NCI-H774 (cell line): ENCODE results near the gene INTS15.
"Not testable (repeated sequence)": the region's sequence is repeated elsewhere in the genome, so short reads cannot be mapped to it uniquely, and the experiment has no call there.

ENCODE experiments used
- DNase-seq: peaks from one replicate; lab custom pipeline; 2025; lab: John Stamatoyannopoulos, UW

Gene INTS15

DNA sequence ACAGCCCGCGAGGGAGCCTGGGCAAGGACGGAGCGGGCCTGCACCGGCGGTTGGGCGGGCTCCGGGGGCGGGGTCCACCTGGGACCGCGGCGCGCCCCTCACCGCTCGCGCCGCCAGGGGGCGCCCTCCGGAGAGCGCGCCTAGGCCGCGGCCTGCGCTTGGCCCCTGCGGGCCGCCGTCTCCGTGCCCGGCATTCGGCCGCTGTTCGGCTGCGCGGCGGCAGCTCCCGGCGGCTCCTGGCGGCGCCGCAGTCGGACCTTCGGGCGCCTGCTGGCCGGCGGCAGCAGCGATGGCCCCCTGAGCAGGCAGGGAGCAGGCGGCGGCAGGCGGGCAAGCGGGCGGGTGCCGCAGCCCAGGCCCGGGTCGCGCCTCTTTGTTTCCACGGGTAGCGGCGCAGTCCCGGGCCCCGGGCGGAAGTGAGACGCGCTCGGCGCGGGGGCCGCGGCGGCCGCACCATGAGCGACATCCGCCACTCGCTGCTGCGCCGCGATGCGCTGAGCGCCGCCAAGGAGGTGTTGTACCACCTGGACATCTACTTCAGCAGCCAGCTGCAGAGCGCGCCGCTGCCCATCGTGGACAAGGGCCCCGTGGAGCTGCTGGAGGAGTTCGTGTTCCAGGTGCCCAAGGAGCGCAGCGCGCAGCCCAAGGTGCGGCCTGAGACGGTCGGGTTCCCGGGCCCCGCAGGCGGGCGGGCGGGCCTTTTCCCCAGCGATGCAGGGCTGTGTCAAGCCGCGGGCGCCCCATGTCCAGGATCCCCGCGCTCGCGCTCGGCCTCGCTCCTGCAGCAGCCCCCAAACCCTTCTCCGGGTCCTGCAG is at the start of gene INTS15:
TSS of gene INTS15 (plus strand) at position 193 of the 816 bp plus-strand sequence. CDS start at position 456, 263 bp downstream.
- DNase-seq = peak; percentile 78

DNA sequence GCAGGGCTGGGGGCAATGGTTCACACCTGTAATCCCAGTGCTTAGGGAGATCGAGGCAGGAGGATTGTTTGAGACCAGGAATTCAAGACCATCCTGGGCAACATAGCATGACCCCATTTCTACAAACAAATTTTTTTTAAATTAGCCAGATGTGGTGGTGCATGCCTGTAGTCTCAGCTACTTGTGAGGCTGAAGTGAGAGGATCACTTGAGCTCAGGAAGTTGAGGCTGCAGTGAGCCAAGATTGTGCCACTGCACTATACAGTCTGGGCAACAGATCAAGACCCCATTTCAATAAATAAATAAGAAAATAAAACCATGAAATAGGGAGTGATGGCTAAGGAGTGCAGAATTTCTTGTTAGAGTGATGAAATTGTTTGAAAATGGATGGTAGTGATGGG is 47.5 kb upstream of the INTS15 start:
- no peak for DNase-seq

DNA sequence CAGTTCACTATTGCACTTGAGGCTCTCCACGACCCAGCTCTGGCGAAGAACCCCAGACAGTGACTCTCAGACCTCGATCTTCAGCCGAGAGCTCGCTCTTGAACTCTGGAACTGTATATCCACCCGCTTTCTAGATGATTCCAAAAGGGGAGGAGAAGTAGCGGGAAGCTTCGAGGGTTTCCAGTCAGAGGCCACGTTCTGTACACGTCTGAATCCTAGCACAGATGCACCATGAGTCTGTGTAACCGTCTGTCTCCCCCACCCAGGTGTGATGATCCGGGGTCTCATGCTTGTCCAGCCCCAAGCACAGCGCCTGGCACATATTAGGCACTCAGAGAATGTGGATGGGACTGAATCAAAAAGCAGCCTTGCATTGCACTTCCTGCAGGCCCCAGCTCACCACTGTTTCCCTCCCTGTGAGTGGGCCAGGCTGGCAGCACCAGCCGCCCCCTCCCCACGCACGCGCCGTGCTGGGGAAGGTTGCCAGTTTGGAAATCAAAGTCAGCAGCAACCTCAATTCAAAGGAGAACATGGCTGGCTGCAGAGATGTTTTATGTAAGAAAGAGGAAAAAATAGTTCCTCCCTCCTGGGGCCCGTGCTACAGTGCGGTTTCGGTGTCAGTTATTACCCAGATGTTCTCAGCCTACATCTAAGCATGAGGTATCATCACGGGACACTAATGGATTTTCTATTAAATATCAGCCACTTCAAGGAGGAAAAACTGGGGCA is 44.3 kb upstream of the INTS15 start:
- DNase-seq = no peak

DNA sequence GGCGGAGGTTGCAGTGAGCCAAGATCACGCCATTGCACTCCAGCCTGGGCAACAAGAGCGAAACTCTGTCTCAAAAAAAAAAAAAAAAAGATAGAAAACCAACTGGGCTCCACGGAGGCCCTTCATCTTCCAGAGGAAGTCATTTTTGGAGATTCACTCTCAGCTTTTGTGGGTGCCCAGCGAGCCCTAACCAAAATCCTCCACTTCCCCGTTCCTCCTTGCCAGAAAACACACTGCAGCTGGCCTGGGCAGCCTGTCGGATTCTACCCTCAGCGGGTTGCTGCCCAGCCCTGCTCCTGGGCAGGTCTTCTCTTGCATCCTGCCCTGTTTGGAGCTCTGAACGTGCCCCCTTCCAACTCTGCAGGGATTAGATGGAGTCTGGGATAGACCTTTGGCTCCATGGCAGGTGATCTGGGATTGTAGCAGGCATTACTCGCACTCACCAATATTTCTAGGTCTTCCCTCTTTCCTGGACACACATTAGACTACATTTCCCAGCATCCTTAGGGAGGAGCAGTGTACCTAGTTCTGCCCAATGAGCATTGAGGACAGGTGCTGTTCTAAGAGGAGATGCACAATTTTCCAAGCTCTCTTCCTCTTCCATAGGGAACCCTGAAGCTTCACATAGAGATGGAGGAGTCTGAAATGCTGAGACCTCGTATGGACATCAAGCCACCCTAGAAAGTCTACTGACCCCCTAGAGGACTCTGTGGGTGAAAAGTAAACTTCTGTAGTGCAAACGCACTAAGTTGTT is 43.1 kb upstream of the INTS15 start:
- no peak for DNase-seq

DNA sequence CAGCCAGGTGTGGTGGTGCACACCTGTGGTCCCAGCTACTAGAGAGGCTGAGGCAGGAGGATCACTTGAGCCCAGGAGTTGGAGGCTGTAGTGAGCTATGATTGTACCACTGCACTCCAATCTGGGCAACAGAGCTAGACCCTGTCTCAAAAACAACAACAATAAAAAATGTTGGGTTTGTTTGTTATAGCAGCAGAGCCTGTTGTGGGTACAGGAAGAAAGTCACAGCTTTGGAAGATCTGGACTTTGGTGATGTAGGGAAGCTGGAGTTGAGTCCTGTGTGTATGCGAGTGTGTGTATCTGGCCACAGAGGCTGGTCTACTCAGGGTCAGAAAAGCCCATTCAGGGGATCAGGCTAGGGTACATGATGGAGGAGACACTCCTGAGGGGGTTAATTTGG is 42.4 kb upstream of the INTS15 start:
- no peak for DNase-seq

DNA sequence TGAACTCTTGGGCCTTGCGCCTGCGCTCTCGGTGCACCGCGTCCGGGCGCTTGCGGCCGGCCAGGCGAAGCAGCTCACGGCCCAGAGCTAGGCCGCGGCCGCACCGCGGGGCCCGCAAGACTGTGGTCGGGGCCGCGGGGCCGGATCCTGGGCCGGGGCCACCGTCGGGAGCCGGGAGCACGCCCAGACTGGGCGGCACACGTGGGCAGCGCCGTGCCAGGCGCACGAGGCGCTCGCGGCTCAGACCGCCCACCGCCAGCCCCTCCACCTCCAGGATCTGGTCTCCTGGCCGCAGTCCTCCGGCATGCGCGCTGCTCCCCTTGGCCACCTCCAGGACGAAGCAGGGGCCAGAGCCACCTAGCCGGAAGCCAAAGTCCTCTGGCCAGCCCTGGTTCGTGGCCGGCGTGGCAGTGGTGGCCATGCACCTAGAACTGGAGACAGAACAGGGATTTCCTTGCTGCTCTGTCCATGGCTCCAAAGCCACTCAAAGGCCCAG is 38.8 kb upstream of the INTS15 start, which contains the start of gene GRID2IP:
TSS of gene GRID2IP (minus strand) at position 446 of the 496 bp plus-strand sequence. CDS start at position 421, 25 bp downstream.
- no peak for DNase-seq

DNA sequence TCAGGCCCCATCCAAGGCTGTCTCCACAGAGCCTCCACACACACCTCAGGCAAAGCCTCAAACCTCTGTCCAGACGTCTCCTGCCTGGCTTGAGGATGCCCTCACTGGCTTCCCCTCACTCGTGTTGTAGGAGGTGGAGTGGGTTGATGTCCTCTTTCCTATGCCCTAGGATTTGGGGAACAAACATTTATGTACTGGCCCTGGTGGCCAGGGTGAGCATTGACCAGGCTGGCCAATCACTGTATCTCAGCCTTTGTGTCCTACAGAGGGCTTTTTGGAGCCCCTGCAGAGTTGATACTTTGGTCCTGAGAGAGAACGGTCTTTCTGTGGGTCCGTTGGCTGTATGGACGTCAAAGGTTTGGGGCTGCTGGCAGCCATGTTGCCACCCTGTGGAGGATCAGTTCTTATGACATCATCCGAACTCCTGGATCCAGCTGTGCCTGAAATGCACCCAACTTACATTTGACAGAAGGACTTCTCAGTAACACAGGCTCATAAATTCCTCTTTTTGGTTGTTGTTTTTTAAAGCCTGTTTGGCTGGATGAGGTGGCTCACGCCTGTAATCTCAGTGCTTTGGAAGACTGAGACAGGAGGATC is 36.3 kb upstream of the INTS15 start:
- no peak for DNase-seq

DNA sequence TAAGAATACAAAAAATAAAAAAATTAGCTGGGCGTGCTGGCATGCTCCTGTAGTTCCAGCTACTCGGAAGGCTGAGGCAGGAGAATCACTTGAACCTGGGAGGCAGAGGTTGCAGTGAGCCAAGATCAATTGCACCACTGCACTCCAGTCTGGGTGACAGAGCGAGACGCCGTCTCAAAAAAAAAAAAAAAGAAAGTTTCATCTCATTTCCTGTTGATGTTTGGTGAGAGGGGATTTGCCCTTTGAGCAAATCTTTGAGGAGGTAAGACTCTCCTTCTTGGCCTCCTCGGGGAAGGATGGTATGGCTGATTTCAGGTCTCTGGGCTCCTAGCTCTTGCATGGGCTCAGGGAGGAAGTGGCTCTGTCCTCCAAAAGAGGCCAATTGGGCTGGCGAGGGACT is 35.0 kb upstream of the INTS15 start:
- DNase-seq = no peak

DNA sequence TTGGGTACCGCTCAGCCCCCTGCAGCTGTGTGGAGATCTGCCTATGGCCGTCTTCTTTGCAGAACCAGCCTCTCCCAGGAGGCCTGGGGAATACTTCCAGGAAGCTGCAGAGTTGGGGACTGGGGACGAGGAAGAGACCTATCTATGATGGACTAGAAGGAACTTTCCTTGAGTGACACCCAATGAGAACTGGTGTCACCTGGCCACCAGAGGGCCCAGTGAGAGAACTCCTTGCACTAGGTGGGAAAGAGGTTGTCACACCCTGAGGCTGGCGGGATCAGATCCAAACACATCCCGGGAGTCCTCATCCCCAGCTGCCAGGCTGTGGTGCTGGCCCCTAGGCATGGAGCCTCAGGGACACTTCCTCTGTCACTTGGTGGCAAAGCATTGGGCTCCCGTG is 33.6 kb upstream of the INTS15 start:
- DNase-seq = no peak

DNA sequence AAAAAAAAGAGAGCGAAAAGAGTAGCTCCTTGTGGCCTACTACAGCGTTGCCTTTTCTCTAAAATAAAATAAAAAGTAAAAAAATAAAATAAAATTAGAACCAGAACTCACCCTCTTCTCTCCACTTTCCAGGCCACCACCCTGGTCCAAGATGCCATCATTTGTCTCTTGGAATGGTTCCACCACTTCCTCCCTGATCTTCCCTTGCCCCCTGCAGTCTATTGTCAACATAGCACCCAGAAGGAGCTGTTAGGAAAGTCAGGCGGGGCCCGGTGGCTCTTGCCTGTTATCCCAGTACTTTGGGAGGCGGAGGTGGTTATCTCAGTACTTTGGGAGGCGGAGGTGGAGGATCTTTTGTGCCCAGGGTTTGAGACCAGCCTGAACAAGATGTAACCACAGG is 31.0 kb upstream of the INTS15 start:
- no peak for DNase-seq

DNA sequence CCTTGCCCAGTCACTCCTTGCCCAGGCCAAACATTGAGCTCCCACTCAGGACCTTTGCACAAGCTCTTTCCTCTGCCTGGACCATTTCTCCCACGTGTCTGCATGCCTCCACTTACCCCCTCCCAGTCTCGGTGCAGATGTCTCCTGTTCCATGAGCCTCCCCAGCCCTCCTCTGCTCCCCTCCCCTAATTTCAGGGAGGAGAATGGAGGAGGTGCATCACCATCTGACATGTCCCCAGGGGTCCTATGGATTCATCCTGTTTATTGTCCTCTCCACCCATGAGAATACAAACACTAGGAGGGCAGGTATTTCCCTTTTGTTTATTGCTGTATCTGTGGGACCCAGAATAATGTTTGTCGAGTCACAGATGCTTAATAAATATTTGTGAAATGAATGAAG is 29.9 kb upstream of the INTS15 start:
- DNase-seq = no peak

DNA sequence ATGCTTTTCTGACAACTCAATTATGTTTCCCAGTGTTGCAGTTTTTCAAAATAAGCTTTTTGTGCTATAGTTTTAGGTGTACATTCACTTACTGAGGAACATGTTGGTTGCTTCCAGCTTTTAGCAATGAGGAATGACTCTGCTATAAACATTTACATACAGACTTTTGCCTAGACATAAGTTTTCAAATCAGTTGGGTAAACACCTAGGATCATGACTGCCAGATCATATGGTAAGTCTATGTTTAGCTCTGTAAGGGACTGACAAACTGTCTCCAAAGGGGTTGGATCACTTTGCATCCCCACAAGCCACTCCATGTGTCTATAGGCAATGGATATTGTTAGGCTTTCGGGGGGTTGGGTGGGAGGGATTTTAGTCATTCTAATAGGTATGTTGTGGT is 27.7 kb upstream of the INTS15 start:
- DNase-seq = no peak

DNA sequence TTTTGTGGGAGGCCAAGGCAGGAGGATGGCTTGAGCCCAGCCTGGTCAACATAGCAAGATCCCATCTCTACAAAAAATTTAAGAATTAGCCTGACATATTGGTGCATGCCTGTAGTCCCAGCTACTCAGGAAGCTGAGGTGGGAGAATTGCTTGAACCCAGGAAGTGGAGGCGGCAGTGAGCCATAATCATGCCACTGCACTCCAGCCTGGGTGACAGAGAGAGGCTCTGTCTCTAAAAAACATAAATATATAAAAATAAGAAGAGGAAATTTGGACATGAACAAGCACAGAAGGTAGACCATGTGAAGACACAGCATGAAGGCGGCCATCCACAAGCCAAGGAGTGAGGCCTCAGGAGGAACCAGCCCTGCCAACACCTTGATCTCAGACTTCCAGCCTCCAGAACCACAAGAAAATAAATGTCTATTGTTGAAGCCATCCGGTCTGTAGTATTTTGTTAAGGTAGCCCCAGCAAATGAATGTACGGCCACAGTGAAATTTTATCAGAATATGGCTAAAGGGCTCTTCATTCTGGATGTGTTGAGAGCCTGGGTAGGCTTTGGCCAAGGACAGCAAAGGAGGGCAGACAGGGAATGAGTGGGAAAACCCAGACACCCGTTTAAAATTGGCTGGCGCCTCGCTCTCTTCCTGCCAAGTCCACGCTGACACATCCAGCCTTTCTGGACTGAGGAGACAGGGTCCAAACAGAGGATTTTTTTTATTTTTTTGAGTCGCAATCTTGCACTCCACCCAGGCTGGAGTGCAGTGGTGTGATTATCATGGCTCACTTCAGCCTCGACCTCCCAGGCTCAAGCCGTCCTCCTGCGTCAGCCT is 25.7 kb upstream of the INTS15 start:
- no peak for DNase-seq

DNA sequence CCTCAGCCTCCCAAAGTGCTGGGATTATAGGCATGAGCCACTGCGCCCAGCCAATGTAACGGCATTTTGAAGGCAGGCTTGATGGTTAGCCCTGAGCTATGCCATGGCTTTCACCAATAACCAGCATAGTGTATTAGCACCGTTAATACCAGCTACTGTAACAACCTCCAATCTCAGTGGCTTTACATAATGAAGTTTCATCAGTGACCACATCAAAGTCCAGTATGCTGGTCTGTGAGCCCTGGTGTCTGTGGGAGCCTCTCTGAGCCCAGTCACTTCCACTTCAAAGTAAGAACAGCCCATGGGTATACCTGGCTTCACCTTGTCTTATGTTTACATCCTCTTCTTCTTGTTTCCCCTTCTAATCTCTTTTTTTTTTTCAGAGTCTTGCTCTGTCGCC is 24.2 kb upstream of the INTS15 start:
- no peak for DNase-seq

DNA sequence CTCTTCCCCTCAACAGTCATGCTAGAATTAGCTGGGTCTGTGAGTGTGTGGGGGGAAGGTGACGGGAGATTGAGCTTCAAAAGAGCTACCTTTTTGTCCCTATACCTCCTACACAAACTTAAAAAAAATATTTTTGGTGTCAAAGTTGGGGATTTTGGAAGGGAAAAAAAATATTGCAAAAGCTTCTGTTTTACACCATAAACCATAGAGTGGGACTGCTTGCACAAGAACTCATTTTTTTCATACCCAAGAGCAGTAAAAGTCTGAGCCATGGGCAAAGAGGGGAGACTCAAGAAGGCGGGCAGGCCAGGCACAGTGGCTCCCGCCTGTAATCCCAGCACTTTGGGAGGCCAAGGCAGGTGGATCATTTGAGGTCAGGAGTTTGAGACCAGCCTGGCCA is 21.9 kb upstream of the INTS15 start:
- DNase-seq = no peak

DNA sequence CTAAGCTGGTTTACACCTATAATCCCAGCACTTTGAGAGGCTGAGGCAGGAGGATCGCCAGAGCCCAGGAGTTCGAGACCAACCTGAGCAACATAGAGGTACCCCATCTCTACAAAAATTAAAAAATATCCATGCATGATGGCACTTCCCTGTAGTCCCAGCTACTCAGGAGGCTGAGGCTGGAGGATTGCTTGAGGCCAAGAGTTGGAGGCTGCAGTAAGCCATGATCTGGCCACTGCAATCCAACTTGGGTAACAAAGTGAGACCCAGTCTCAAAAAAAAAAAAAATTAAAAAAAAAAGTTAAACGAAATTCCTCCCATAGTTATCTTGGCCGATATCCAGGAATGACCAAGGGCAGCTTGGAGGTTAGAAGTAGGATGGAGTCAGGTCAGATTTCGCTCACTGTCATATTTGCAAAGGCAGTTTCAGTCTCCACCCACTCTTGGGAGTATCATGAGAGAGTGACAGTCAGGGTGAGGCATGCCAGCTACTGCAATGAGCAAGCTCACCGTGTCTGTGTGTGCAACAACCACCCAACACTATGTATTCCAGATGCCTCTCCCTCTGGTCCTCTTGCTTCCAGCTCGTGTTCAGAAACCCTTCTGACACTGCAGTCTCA is 18.6 kb upstream of the INTS15 start:
- DNase-seq = no peak

DNA sequence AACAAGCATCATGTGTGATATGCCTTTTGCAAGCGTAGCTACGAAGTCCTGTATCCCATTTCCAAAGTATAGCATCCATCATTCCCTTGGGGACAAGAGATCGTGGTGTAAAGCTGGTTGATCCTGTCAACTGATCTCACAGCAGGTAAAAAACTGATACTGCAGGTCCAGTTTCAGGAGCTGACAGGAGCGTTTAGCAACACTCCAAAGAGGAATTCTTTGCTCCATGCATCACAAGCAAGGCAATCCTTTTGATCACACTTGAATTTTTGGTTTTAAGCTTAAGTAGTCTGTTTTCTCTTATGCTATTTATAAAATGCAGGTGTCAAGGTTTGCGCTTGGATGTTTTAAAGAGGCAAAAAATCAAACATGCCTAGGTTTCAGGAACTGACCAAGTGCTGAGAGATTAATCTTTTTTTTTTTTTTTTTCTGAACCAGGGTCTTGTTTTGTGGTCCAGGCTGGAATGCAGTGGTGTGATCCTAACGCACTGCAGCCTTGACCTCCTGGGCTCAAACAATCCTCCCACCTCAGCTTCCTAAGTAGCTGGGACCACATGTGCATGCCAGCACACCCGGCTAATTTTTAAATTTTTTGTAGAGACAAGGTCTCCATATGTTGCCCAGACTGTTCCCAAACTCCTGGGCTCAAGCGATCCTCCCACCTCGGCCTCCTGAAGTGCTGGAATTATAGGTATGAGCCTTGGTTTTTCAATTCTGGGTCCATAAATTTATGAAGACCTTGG is 14.4 kb upstream of the INTS15 start:
- DNase-seq = no peak

DNA sequence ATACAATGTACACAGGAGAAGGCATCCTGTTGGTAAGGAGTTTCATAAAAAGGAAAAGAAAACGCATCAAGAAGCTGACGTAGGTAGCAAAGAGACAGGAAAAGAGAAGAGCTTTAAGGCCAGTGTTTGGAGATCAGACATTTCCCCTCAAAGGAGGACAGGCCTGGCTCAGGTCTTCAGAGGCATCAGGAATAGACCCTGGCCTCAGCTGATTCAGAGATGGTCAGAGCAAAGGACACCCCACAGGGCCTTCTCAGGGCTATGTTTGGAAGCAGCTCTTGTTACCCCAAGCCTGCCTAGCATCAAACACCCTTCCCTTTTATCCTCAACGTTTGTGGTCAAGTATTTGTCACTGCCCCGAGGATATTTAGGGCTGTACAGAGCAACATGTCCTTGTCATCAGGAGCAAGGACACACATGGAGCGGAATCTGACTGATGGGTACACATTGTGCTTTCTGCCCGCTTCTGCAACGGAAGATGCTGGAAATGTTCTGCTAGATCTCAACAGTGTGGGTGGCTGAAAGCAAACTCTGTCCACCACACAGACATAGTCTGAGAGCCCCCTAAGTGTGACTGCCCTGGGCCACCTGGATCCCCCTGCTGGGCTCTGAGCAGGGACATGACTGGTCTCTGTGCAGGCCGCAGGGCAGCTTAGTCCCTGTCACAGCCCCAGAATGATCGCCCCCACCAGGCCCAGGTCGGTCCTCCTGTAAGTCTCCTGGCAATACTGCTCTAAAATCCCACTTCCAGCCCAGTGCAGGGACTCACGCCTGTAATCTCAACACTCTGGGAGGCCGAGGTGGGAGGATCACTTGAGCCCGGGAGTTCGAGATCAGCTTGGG is 13.6 kb upstream of the INTS15 start:
- no peak for DNase-seq

DNA sequence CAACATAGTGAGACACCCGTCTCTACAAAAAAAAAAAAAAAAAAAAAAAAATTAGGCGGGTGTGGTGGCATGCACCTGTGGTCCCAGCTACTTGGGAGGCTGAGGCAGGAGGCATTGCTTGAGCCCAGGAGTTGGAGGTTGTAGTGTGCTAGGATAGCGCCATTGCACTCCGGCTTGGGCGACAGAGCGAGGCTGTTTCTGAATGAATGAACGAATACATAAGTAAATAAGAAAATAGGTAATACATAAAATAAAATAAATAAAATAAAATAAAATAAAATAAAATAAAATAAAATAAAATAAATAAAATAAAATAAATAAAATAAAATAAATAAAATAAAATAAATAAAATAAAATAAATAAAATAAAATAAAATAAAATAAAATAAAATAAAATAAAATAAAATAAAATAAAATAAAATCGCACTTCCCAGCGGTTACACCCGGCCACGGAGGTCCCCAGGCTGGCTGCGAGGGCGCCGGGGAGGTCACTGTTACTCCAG is 12.9 kb upstream of the INTS15 start:
- not testable (repeated sequence) for DNase-seq
